Thoracic aorta (tissue), 2 donors: ENCODE results near the gene CYP24A1. TPM values are rescaled to one million over a fixed set of nuclear protein-coding genes. Genes with fewer than 3 reads are reported as not detected.

ENCODE experiments used
- ATAC-seq: fragments of 150-250 bp; one replicate; pipeline ENCODE4 v1.8.0; 2017; ENCODE audit warnings: low read depth; ENCODE audit not compliant: insufficient number of reproducible peaks, low FRiP score
- DNase-seq: peaks from one replicate; pipeline ENCODE4 v3.0.0-alpha.2; 2020; ENCODE audit warnings: low spot score
- H3K27ac ChIP-seq, 2 donors: fragments of 200-600 bp; sonication (generic); 1 replicate in 1 of 2; 2 replicates in 1 of 2; pipeline ENCODE4 v1.5.1; 2016; ENCODE audit warnings: mild to moderate bottlenecking in 2 of 2, moderate library complexity in 2 of 2
- H3K27me3 ChIP-seq: fragments of 200-600 bp; sonication (generic); replicated peaks from 2 replicates; pipeline ENCODE4 v1.6.0; 2016; ENCODE audit warnings: mild to moderate bottlenecking; ENCODE audit not compliant: insufficient read depth
- H3K36me3 ChIP-seq: fragments of 200-600 bp; sonication (generic); one replicate; pipeline ENCODE4 v1.5.1; 2016
- H3K4me1 ChIP-seq, 2 donors: fragments of 200-600 bp; sonication (generic); 1 replicate in 1 of 2; 2 replicates in 1 of 2; pipeline versions ENCODE4 v1.5.1 to v1.6.0; 2016; ENCODE audit warnings: low read depth in 2 of 2, mild to moderate bottlenecking in 1 of 2; ENCODE audit not compliant: control insufficient read depth in 1 of 2
- H3K4me3 ChIP-seq: fragments of 200-600 bp; sonication (generic); 2 replicates; pipeline ENCODE4 v1.5.1; 2016; ENCODE audit warnings: mild to moderate bottlenecking
- H3K9me3 ChIP-seq: fragments of 200-600 bp; sonication (generic); 2 replicates; pipeline ENCODE4 v1.5.1; 2016
- CTCF ChIP-seq: fragments of 200-600 bp; sonication (generic); IDR thresholded peaks from one replicate; pipeline ENCODE4 v1.5.1; 2019; ENCODE audit warnings: antibody characterized with exemption
- total RNA-seq, 2 donors: library from RNA; depleted of rRNA; stranded (reverse); fragments of >200 nt; gene quantifications; one replicate each; pipeline versions ENCODE4 v1.1.0 to v1.2.3, GENCODE V29; 2016

The CYP24A1 gene
- total RNA-seq, 2 donors from 2014 or later: not detected

GRCh38 chr20:54155736-54156317 lies 18.0 kb downstream of the CYP24A1 start:
- Histone ChIP-seq H3K36me3 (no peaks in the 10 kb centered on the region), H3K4me1 (no peaks in the 10 kb centered on the region), H3K27ac (no peak overlapping the region), H3K9me3 (no peaks in the 10 kb centered on the region), H3K4me3 (no peak overlapping the region), H3K27me3 (no peaks in the 10 kb centered on the region)
- DNase-seq: no peak
- no peak for TF ChIP-seq CTCF
- no peak for ATAC-seq

GRCh38 chr20:54154439-54154838 lies 19.3 kb downstream of the CYP24A1 start:
- Histone ChIP-seq H3K36me3 (no peaks in the 10 kb centered on the region), H3K27ac (no peak overlapping the region), H3K27me3 (no peaks in the 10 kb centered on the region), H3K4me1 (no peaks in the 10 kb centered on the region), H3K4me3 (no peak overlapping the region), H3K9me3 (no peaks in the 10 kb centered on the region)
- DNase-seq: no peak
- TF ChIP-seq CTCF: no peak
- ATAC-seq: no peak

- no peak for TF ChIP-seq CTCF
- Histone ChIP-seq H3K36me3 (no peaks in the 10 kb centered on the region), H3K4me3 (no peak overlapping the region), H3K9me3 (no peaks in the 10 kb centered on the region), H3K27ac (no peak overlapping the region), H3K4me1 (no peaks in the 10 kb centered on the region), H3K27me3 (no peaks in the 10 kb centered on the region)
- DNase-seq: no peak
- ATAC-seq: no peak
Measured at GRCh38 chr20:54153847-54154246, 19.9 kb downstream of the CYP24A1 start.

GRCh38 chr20:54153041-54153327 lies 20.8 kb downstream of the CYP24A1 start:
- no peak for ATAC-seq

GRCh38 chr20:54152227-54153040 lies 21.4 kb downstream of the CYP24A1 start:
- H3K4me1 ChIP-seq: no peaks in the 10 kb centered on the region
- no peaks in the 10 kb centered on the region for H3K36me3 ChIP-seq
- H3K9me3 ChIP-seq: no peaks in the 10 kb centered on the region
- DNase-seq: no peak
- no peak for TF ChIP-seq CTCF
- no peak overlapping the region for H3K27ac ChIP-seq
- H3K27me3 ChIP-seq: no peaks in the 10 kb centered on the region
- no peak overlapping the region for H3K4me3 ChIP-seq
- ATAC-seq: no peak

More at GRCh38 chr20:54153041-54153327, 20.8 kb downstream of the CYP24A1 start:
- DNase-seq: no peak
- TF ChIP-seq CTCF: no peak
- H3K4me3 ChIP-seq: no peak overlapping the region
- H3K27ac ChIP-seq: no peak overlapping the region
- H3K9me3 ChIP-seq: no peaks in the 10 kb centered on the region
- no peaks in the 10 kb centered on the region for H3K36me3 ChIP-seq
- H3K4me1 ChIP-seq: no peaks in the 10 kb centered on the region
- H3K27me3 ChIP-seq: no peaks in the 10 kb centered on the region
